Vagina (tissue), 2 donors: ENCODE measurements around the gene TMEM171. TPM values are rescaled to one million over a fixed set of nuclear protein-coding genes. Genes with fewer than 3 reads are reported as not detected.

Experiments used
- DNase-seq, 2 donors: peaks; one replicate each; pipeline ENCODE4 v3.0.0-alpha.2; 2017; ENCODE audit errors: extremely low spot score in 2 of 2
- H3K27ac ChIP-seq: fragments of 200-600 bp; sonication (generic); one replicate; pipeline ENCODE4 v1.5.1; 2019
- H3K27me3 ChIP-seq: fragments of 200-600 bp; sonication (generic); one replicate; pipeline ENCODE4 v1.5.1; 2019
- H3K36me3 ChIP-seq, 2 donors: fragments of 200-600 bp; sonication (generic); one replicate each; pipeline ENCODE4 v1.5.1; 2017 to 2019
- H3K4me1 ChIP-seq: fragments of 200-600 bp; sonication (generic); one replicate; pipeline ENCODE4 v1.5.1; 2019
- H3K4me3 ChIP-seq, 2 donors: fragments of 200-600 bp; sonication (generic); 1 replicate in 1 of 2; 2 replicates in 1 of 2; pipeline ENCODE4 v1.5.1; 2016 to 2019
- H3K9me3 ChIP-seq: fragments of 200-600 bp; sonication (generic); one replicate; pipeline ENCODE4 v1.5.1; 2019
- POLR2A ChIP-seq, 2 donors: fragments of 450-650 bp; IDR thresholded peaks; one replicate each; pipeline ENCODE4 v1.6.1; 2017; ENCODE audit warnings: antibody characterized with exemption in 2 of 2, mild to moderate bottlenecking in 2 of 2, moderate library complexity in 2 of 2
- POLR2AphosphoS5 ChIP-seq, 2 donors: sonication (generic); formaldehyde crosslinking; IDR thresholded peaks; one replicate each; pipeline ENCODE4 v1.9.0; 2017; ENCODE audit warnings: antibody characterized with exemption in 2 of 2, mild to moderate bottlenecking in 2 of 2, low read depth in 1 of 2; ENCODE audit not compliant: insufficient read depth in 1 of 2
- intact Hi-C: fragments of 100-400 bp; cut with DNase I; formaldehyde crosslinking; loops from one replicate; pipeline ENCODE4 v1.15.1; 2023
- total RNA-seq: library from RNA; depleted of rRNA; stranded (reverse); fragments of >200 nt; gene quantifications from one replicate; pipeline ENCODE4 v1.2.3, GENCODE V29; 2016
- TF ChIP-seq, protein P1 (sequence below), 3 experiments: fragments of 450-650 bp in 2 of 3; fragments of 200-600 bp in 1 of 3; sonication (generic) in 1 of 3; IDR thresholded peaks; one replicate each; pipeline ENCODE4 v1.5.1; 2017 to 2019; ENCODE audit warnings: antibody characterized with exemption in 3 of 3, mild to moderate bottlenecking in 2 of 3, moderate library complexity in 2 of 3

The TMEM171 gene
- total RNA-seq, 1 donor from 2014 or later = not detected

DNA sequence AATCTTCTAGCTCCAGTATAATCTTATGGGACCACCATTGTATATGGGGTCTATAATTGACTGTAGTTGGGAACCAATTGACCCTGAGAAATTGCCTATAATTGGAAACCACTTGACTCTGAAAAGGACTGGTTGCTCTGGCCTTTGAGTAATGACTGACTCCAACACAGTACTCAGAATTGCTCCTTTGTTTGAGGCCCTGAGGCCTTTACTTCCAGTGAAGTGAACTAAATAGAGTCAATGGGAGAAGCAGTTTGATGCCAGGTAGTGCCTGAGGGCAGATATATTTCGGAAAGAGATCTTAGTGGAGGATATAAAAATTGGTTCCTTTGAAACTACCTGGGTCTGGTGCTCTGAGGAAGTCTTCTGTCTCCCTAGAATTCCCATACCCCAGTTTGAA is 16.0 kb upstream of the TMEM171 start:
- H3K27me3 ChIP-seq = no peaks in the 10 kb centered on the region
- H3K36me3 ChIP-seq = no peaks in the 10 kb centered on the region
- TF ChIP-seq POLR2AphosphoS5 (IDR thresholded peaks at IDR 0.05; ENCODE audit: insufficient read depth in 1 of 2, low read depth in 1 of 2) (no peak), POLR2A (IDR thresholded peaks at IDR 0.05) (no peak)
- TF ChIP-seq, protein P1, sequence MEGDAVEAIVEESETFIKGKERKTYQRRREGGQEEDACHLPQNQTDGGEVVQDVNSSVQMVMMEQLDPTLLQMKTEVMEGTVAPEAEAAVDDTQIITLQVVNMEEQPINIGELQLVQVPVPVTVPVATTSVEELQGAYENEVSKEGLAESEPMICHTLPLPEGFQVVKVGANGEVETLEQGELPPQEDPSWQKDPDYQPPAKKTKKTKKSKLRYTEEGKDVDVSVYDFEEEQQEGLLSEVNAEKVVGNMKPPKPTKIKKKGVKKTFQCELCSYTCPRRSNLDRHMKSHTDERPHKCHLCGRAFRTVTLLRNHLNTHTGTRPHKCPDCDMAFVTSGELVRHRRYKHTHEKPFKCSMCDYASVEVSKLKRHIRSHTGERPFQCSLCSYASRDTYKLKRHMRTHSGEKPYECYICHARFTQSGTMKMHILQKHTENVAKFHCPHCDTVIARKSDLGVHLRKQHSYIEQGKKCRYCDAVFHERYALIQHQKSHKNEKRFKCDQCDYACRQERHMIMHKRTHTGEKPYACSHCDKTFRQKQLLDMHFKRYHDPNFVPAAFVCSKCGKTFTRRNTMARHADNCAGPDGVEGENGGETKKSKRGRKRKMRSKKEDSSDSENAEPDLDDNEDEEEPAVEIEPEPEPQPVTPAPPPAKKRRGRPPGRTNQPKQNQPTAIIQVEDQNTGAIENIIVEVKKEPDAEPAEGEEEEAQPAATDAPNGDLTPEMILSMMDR (IDR thresholded peaks at IDR 0.05) = no peak
- intact Hi-C loops = no loop called here
- H3K27ac ChIP-seq = no peak overlapping the region
- H3K4me1 ChIP-seq = no peaks in the 10 kb centered on the region
- DNase-seq = no peak
- H3K9me3 ChIP-seq = no peaks in the 10 kb centered on the region
- H3K4me3 ChIP-seq = no peak overlapping the region

DNA sequence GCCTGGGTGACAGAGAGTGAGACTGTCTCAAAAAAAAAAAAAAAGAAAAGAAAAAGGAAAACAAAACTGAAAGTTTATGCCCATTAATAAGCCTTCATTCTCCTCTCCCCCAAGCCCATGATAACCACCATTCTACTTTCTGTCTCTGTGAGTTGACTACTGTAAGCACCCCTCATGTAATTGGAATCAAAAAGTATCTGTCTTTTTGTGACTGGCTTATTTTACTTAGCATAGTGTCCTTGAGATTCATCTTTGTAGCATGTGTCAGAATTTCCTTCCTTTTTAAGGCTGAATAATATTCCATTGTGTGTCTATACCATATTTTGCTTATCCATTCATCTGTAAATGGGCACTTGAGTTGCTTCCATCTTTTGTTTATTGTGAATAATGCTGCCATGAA is 14.0 kb upstream of the TMEM171 start:
- Histone ChIP-seq H3K9me3 (no peaks in the 10 kb centered on the region), H3K27ac (no peak overlapping the region), H3K4me1 (no peaks in the 10 kb centered on the region), H3K4me3 (no peak overlapping the region), H3K27me3 (no peaks in the 10 kb centered on the region), H3K36me3 (no peaks in the 10 kb centered on the region)
- TF ChIP-seq POLR2AphosphoS5 (IDR thresholded peaks at IDR 0.05; ENCODE audit: insufficient read depth in 1 of 2, low read depth in 1 of 2) (no peak), POLR2A (IDR thresholded peaks at IDR 0.05) (no peak)
- TF ChIP-seq, protein P1 (IDR thresholded peaks at IDR 0.05) = no peak
- DNase-seq = no peak
- intact Hi-C loops = no loop called here

DNA sequence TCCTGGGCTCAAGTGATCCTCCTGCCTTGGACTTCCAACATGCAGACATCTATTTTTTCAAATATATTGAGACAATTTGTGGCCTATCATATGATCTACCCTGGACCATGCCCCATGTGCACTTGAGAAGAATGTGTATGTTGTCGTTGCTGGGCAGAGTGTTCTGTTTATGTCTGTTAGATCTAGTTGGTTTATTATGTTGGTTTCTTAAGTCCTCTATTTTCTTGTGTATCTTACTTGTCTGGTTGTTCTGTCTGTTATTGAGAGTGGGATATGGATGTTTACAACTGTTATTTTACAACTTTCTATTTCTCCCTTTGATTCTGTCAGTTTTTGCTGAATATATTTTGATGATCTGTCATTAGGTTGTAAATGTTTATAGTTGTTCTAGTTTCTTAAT is 10.2 kb upstream of the TMEM171 start:
- Histone ChIP-seq H3K27me3 (no peaks in the 10 kb centered on the region), H3K9me3 (no peaks in the 10 kb centered on the region), H3K27ac (no peak overlapping the region), H3K36me3 (no peaks in the 10 kb centered on the region), H3K4me3 (no peak overlapping the region), H3K4me1 (no peaks in the 10 kb centered on the region)
- intact Hi-C loops = no loop called here
- no peak for TF ChIP-seq POLR2AphosphoS5 (IDR thresholded peaks at IDR 0.05; ENCODE audit: insufficient read depth in 1 of 2, low read depth in 1 of 2)
- TF ChIP-seq POLR2A (IDR thresholded peaks at IDR 0.05) = no peak
- TF ChIP-seq, protein P1 (IDR thresholded peaks at IDR 0.05) = no peak
- DNase-seq = no peak

DNA sequence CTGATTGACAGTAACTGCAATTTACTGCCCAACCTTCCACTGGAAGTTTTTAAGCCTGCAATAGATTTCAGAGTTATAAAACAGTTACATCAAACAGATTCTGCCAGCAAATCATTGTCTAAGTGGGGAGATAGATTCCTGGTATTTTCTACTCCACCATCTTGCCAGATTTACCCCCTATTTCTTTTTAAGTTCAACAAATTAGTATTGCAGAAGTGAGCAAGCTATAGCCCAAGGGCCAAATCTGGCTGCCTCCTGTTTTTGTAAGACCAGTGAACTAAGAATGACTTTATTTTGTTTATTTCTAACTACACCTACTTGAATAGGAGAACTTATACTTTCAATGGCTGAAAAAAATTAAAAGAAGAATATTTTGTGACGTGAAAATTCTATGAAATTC is 8.8 kb upstream of the TMEM171 start:
- no peaks in the 10 kb centered on the region for H3K4me1 ChIP-seq
- TF ChIP-seq POLR2AphosphoS5 (IDR thresholded peaks at IDR 0.05; ENCODE audit: insufficient read depth in 1 of 2, low read depth in 1 of 2) = no peak
- no peak for TF ChIP-seq POLR2A (IDR thresholded peaks at IDR 0.05)
- TF ChIP-seq, protein P1 (IDR thresholded peaks at IDR 0.05) = no peak
- H3K9me3 ChIP-seq = no peaks in the 10 kb centered on the region
- H3K27ac ChIP-seq = no peak overlapping the region
- H3K27me3 ChIP-seq = no peaks in the 10 kb centered on the region
- H3K4me3 ChIP-seq = no peak overlapping the region
- no peaks in the 10 kb centered on the region for H3K36me3 ChIP-seq
- intact Hi-C loops = no loop called here
- DNase-seq = no peak

DNA sequence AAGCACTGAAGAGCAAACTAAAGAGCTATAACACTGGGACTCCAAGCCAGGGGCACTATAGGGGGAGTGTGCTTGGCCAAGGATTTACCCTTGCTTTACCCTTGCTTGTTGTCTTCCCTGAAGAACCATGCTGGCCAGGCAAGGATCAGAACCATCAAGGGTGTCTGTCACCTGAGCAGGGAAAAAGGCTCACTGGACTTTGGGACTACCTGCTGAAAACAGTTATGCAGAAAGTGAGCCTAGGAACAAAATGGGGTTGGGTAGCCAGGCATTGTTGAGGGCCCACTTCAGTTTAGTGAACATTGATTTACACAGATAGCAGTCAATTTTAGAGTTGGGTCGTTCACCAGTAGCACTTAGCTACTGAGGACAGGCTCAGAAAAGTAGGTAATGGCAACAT is 8.0 kb upstream of the TMEM171 start:
- intact Hi-C loops = no loop called here
- H3K27me3 ChIP-seq = no peaks in the 10 kb centered on the region
- DNase-seq = no peak
- TF ChIP-seq POLR2AphosphoS5 (IDR thresholded peaks at IDR 0.05; ENCODE audit: insufficient read depth in 1 of 2, low read depth in 1 of 2) (no peak), POLR2A (IDR thresholded peaks at IDR 0.05) (no peak)
- TF ChIP-seq, protein P1 (IDR thresholded peaks at IDR 0.05) = no peak
- no peak overlapping the region for H3K27ac ChIP-seq
- H3K4me1 ChIP-seq = no peaks in the 10 kb centered on the region
- no peaks in the 10 kb centered on the region for H3K36me3 ChIP-seq
- no peaks in the 10 kb centered on the region for H3K9me3 ChIP-seq
- no peak overlapping the region for H3K4me3 ChIP-seq
